ENCODE measurements around the gene BMP8A.
"Not testable (repeated sequence)": the region's sequence is repeated elsewhere in the genome, so short reads cannot be mapped to it uniquely, and the experiment has no call there.

BMP8A gene, protein sequence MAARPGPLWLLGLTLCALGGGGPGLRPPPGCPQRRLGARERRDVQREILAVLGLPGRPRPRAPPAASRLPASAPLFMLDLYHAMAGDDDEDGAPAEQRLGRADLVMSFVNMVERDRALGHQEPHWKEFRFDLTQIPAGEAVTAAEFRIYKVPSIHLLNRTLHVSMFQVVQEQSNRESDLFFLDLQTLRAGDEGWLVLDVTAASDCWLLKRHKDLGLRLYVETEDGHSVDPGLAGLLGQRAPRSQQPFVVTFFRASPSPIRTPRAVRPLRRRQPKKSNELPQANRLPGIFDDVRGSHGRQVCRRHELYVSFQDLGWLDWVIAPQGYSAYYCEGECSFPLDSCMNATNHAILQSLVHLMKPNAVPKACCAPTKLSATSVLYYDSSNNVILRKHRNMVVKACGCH

DNA sequence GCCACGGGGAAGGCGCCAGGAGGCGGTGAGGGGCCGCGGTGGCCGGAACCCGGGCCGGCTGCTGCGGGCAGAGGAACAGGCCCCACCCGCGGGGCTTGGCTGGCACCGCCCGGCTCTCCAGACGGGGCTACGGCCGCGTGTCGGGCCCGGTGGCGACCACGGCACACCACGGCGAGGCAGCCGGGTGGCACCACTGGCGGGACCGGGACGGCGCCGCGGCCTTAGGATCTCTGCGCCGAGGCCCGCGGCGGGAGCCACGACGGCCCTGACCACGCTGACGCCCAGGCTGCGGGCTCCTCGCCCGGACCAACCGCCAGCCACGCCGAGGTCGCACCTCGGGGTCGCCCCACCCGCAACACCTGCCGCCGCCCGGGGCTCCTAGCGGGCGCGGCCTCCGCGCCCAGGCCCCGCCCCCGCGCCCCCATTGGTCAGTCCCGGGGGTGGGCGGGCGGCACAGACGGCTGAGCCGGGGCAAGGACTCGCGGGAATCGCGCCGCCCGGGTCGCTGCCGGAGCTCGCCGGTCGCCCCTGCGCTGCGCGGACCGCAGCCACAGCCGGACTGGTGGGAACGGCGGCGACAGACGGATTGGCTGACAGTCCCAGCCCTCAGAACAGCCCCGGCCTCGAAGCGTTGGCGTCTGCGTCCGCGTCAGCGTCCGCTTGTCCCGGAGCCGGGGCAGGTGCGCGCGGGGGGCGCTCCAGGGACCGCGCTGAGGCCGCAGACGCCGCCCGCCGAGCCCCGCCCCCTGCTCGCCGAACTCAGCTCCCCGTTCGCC, at the start of gene BMP8A:
Gene BMP8A (plus strand): TSS at position 491 of the 776 bp plus-strand sequence. CDS start 356 bp downstream, outside the sequence.
- Histone ChIP-seq H3K36me3 (ENCODE audit: insufficient read depth, low read length) (0 out of 2 replicates have a peak, but pooled peaks cover 2% of the 10 kb centered on the region), H3K4me3 (ENCODE audit: low read depth, low read length) (peak within 1 kb of the TSS; percentile 45; the same call in 1 of the 2 replicates), H2AFZ (ENCODE audit: low read length, unreplicated experiment) (no peak within 1 kb of the TSS), H3K27ac (ENCODE audit: low read depth, low read length) (no peak within 1 kb of the TSS), H3K79me2 (ENCODE audit: control insufficient read depth, insufficient read depth, low read length, unreplicated experiment) (no peaks in the 10 kb centered on the region), H3K27me3 (ENCODE audit: insufficient read depth, low read length) (peaks cover 25% of the 10 kb centered on the region; the same call in 1 of the 2 replicates), H3K4me1 (ENCODE audit: control insufficient read depth, insufficient read depth, low read length, unreplicated experiment) (peaks cover 4% of the 10 kb centered on the region)

DNA sequence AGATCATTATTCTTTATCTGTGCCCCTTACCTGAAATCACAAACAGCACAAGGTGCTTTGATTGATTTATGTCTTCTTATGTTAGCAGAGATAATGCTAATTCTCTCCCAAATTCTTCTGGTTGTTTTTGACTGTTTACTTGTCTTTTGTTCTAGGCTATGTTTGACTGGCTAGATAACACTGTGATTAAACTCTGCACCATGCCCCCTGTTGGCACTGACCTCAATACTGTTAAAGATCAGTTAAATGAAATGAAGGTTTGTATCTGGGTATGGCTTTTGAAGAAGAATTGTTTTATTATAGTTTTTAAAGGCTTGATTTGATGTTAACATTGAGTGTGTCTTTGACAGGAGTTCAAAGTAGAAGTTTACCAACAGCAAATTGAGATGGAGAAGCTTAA, 49.6 kb upstream of the BMP8A start:
- Histone ChIP-seq H3K4me3 (ENCODE audit: low read depth, low read length) (no peak overlapping the region), H3K27ac (ENCODE audit: low read depth, low read length) (no peak overlapping the region), H3K36me3 (ENCODE audit: insufficient read depth, low read length) (peaks cover 53% of the 10 kb centered on the region), H3K27me3 (ENCODE audit: insufficient read depth, low read length) (no peaks in the 10 kb centered on the region), H3K4me1 (ENCODE audit: control insufficient read depth, insufficient read depth, low read length, unreplicated experiment) (no peaks in the 10 kb centered on the region), H2AFZ (ENCODE audit: low read length, unreplicated experiment) (no peak overlapping the region), H3K79me2 (ENCODE audit: control insufficient read depth, insufficient read depth, low read length, unreplicated experiment) (no peaks in the 10 kb centered on the region)

DNA sequence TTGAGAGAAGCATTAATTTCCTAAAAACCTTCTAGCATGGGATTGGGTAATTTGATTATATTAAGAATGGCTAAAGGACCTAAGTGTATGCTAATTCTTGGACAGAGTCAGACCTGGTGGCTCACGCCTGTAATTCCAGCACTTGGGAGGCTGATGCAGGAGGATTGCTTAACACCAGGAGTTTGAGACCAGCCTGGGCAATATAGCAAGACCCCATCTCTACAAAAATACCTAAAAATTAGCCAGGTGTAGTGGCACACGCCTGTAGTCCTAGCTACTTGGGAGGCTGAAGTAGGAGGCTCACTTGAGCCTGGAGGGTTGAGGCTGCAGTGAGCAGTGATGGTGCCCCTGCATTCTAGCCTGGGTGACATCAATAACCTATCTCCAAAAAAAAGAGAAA, 45.9 kb upstream of the BMP8A start:
- no peaks in the 10 kb centered on the region for H3K4me1 ChIP-seq (ENCODE audit: control insufficient read depth, insufficient read depth, low read length, unreplicated experiment)
- H3K27ac ChIP-seq (ENCODE audit: low read depth, low read length), result no peak overlapping the region
- H3K4me3 ChIP-seq (ENCODE audit: low read depth, low read length), result no peak overlapping the region
- H3K36me3 ChIP-seq (ENCODE audit: insufficient read depth, low read length), result peaks cover 60% of the 10 kb centered on the region
- H3K79me2 ChIP-seq (ENCODE audit: control insufficient read depth, insufficient read depth, low read length, unreplicated experiment), result no peaks in the 10 kb centered on the region
- H3K27me3 ChIP-seq (ENCODE audit: insufficient read depth, low read length), result no peaks in the 10 kb centered on the region
- H2AFZ ChIP-seq (ENCODE audit: low read length, unreplicated experiment), result no peak overlapping the region

DNA sequence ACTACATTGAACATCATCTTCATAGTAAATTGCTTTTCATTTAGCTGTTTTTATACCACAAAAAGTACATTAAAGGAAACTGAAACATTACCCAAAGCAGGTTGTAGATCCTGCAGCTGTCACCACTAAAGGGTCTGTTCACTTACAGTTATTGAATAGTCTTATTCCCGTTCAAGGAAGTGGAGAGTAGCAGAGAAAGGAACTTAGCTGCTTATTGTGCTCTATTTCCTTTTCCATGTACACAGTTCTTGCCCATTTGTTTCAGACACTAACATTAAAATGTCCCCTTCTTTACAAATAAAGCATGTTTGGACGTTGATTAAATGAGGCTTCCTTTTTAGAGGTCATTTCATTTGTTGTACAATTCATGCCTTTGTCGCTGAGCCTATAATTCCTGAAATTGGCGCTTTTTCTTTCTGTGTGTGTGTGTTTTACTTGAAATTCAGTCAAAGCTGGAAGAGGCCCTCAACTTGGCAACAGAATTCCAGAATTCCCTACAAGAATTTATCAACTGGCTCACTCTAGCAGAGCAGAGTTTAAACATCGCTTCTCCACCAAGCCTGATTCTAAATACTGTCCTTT, 44.4 kb upstream of the BMP8A start:
- H3K4me1 ChIP-seq (ENCODE audit: control insufficient read depth, insufficient read depth, low read length, unreplicated experiment), result no peaks in the 10 kb centered on the region
- no peak overlapping the region for H3K4me3 ChIP-seq (ENCODE audit: low read depth, low read length)
- H3K79me2 ChIP-seq (ENCODE audit: control insufficient read depth, insufficient read depth, low read length, unreplicated experiment), result no peaks in the 10 kb centered on the region
- no peak overlapping the region for H3K27ac ChIP-seq (ENCODE audit: low read depth, low read length)
- H3K27me3 ChIP-seq (ENCODE audit: insufficient read depth, low read length), result no peaks in the 10 kb centered on the region
- H2AFZ ChIP-seq (ENCODE audit: low read length, unreplicated experiment), result no peak overlapping the region
- peaks cover 51% of the 10 kb centered on the region for H3K36me3 ChIP-seq (ENCODE audit: insufficient read depth, low read length)

DNA sequence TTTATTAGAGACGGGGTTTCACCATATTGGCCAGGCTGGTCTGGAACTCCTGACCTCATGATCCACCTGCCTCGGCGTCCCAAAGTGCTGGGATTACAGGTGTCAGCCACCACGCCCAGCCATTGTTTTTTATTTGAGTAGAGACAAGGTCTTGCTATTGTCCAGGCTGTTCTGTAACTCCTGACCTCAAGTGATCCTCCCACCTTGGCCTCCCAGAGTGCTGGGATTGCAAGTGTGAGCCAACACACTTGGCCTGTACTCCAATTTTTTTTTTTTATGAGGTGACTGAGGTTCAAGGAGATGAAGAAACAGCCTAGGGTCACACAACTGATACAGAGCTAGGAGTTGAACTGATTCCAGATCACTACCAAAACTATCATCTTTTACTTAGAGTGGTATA, 41.4 kb upstream of the BMP8A start:
- H3K36me3 ChIP-seq (ENCODE audit: insufficient read depth, low read length), result peaks cover 51% of the 10 kb centered on the region
- H3K4me1 ChIP-seq (ENCODE audit: control insufficient read depth, insufficient read depth, low read length, unreplicated experiment); H3K27me3 ChIP-seq (ENCODE audit: insufficient read depth, low read length); H3K27ac ChIP-seq (ENCODE audit: low read depth, low read length); H3K79me2 ChIP-seq (ENCODE audit: control insufficient read depth, insufficient read depth, low read length, unreplicated experiment); H3K4me3 ChIP-seq (ENCODE audit: low read depth, low read length); H2AFZ ChIP-seq (ENCODE audit: low read length, unreplicated experiment): not testable (repeated sequence)

DNA sequence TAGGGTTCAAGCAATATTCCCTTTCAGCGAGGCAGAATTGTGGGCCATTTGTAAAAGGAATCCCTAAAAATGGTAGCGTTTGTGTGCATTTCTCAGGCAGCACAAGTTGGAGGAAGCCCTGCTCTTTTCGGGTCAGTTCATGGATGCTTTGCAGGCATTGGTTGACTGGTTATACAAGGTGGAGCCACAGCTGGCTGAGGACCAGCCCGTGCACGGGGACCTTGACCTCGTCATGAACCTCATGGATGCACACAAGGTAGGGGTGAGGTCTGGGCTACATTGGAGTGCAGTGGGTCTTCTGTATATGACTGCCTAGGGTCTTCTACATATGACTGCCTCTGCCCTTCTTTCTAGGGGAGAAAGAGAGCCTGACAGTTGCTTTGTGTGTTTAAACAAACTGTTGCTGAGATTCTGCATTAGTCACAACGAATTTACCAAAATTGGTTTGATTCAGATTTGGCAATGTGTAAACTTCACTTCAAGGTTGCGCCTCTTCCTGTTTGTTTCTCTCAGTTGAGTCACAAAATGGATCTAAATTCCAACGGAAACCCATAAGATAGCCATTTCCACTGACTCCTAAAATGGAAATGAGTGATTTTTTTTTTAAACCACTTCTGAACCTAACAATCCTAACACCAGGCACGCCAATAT, 40.4 kb upstream of the BMP8A start:
- Histone ChIP-seq H3K4me3 (ENCODE audit: low read depth, low read length) (no peak overlapping the region), H3K36me3 (ENCODE audit: insufficient read depth, low read length) (peaks cover 47% of the 10 kb centered on the region), H3K27me3 (ENCODE audit: insufficient read depth, low read length) (no peaks in the 10 kb centered on the region), H3K27ac (ENCODE audit: low read depth, low read length) (peak overlapping the region; percentile 57), H3K4me1 (ENCODE audit: control insufficient read depth, insufficient read depth, low read length, unreplicated experiment) (no peaks in the 10 kb centered on the region), H2AFZ (ENCODE audit: low read length, unreplicated experiment) (no peak overlapping the region), H3K79me2 (ENCODE audit: control insufficient read depth, insufficient read depth, low read length, unreplicated experiment) (no peaks in the 10 kb centered on the region)

DNA sequence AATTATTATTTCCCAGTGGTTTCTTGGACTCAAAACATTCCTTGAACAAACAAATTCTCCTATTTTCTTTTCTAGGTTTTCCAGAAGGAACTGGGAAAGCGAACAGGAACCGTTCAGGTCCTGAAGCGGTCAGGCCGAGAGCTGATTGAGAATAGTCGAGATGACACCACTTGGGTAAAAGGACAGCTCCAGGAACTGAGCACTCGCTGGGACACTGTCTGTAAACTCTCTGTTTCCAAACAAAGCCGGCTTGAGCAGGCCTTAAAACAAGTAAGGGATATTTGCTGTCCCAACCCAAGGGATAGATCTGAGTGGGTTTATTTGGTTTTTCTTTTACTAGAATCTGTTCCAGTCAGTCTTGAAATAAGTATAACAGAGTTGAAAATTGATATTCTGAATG, 39.4 kb upstream of the BMP8A start:
- Histone ChIP-seq H3K27ac (ENCODE audit: low read depth, low read length) (no peak overlapping the region), H3K79me2 (ENCODE audit: control insufficient read depth, insufficient read depth, low read length, unreplicated experiment) (no peaks in the 10 kb centered on the region), H2AFZ (ENCODE audit: low read length, unreplicated experiment) (no peak overlapping the region), H3K4me3 (ENCODE audit: low read depth, low read length) (no peak overlapping the region), H3K27me3 (ENCODE audit: insufficient read depth, low read length) (no peaks in the 10 kb centered on the region), H3K36me3 (ENCODE audit: insufficient read depth, low read length) (peaks cover 40% of the 10 kb centered on the region), H3K4me1 (ENCODE audit: control insufficient read depth, insufficient read depth, low read length, unreplicated experiment) (no peaks in the 10 kb centered on the region)

DNA sequence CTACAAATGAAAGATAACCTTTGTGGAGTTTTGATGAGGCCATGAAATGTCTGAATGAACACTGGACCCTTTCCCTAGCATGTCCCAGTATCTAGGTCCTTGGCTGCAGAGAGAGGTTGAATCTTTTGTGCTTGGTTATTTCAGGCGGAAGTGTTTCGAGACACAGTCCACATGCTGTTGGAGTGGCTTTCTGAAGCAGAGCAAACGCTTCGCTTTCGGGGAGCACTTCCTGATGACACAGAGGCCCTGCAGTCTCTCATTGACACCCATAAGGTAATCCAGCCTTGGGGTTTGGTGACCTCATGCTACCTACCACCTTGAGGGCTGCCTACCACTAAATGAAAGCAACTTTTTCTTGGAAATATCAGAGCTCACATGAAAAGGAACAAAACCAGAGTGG, 38.9 kb upstream of the BMP8A start:
- H3K27me3 ChIP-seq (ENCODE audit: insufficient read depth, low read length), result no peaks in the 10 kb centered on the region
- no peaks in the 10 kb centered on the region for H3K79me2 ChIP-seq (ENCODE audit: control insufficient read depth, insufficient read depth, low read length, unreplicated experiment)
- H2AFZ ChIP-seq (ENCODE audit: low read length, unreplicated experiment), result no peak overlapping the region
- peaks cover 41% of the 10 kb centered on the region for H3K36me3 ChIP-seq (ENCODE audit: insufficient read depth, low read length)
- no peak overlapping the region for H3K27ac ChIP-seq (ENCODE audit: low read depth, low read length)
- H3K4me3 ChIP-seq (ENCODE audit: low read depth, low read length), result no peak overlapping the region
- no peaks in the 10 kb centered on the region for H3K4me1 ChIP-seq (ENCODE audit: control insufficient read depth, insufficient read depth, low read length, unreplicated experiment)

DNA sequence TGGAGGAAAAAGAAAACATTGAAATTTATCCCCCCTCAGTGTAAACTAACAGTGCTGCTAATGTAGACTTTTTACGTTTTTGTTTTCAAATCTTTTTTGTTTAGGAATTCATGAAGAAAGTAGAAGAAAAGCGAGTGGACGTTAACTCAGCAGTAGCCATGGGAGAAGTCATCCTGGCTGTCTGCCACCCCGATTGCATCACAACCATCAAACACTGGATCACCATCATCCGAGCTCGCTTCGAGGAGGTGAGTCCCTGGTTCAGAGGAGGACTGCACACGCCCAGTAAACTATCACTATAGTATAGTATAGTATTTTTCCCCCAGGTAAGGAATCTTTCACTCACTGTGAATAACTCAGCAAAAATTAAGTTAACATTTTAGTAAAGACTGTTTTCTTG, 37.8 kb upstream of the BMP8A start:
- peaks cover 45% of the 10 kb centered on the region for H3K36me3 ChIP-seq (ENCODE audit: insufficient read depth, low read length)
- H3K4me1 ChIP-seq (ENCODE audit: control insufficient read depth, insufficient read depth, low read length, unreplicated experiment), result no peaks in the 10 kb centered on the region
- no peaks in the 10 kb centered on the region for H3K79me2 ChIP-seq (ENCODE audit: control insufficient read depth, insufficient read depth, low read length, unreplicated experiment)
- H3K27me3 ChIP-seq (ENCODE audit: insufficient read depth, low read length), result no peaks in the 10 kb centered on the region
- H3K4me3 ChIP-seq (ENCODE audit: low read depth, low read length), result no peak overlapping the region
- no peak overlapping the region for H3K27ac ChIP-seq (ENCODE audit: low read depth, low read length)
- no peak overlapping the region for H2AFZ ChIP-seq (ENCODE audit: low read length, unreplicated experiment)

DNA sequence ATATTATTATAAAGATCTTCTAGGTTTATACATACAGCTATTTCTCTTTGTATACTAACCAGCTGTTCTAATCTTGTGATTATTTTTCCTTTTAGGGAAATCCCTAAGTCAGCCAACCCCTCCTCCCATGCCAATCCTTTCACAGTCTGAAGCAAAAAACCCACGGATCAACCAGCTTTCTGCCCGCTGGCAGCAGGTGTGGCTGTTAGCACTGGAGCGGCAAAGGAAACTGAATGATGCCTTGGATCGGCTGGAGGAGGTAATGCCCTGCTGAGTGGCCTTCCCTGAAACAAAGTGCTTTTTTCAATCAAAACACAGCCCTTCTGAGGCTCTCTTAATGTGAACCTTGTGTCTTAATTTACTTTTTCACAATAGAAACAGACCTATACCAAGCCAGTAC, 32.4 kb upstream of the BMP8A start:
- Histone ChIP-seq H3K27ac (ENCODE audit: low read depth, low read length) (no peak overlapping the region), H3K4me3 (ENCODE audit: low read depth, low read length) (no peak overlapping the region), H3K36me3 (ENCODE audit: insufficient read depth, low read length) (peaks cover 55% of the 10 kb centered on the region), H2AFZ (ENCODE audit: low read length, unreplicated experiment) (no peak overlapping the region), H3K27me3 (ENCODE audit: insufficient read depth, low read length) (no peaks in the 10 kb centered on the region), H3K79me2 (ENCODE audit: control insufficient read depth, insufficient read depth, low read length, unreplicated experiment) (no peaks in the 10 kb centered on the region), H3K4me1 (ENCODE audit: control insufficient read depth, insufficient read depth, low read length, unreplicated experiment) (peaks cover 3% of the 10 kb centered on the region)
